K562 (cell line): ENCODE results near the gene RORC.

Source experiments
- BHLHE40 ChIP-seq: IDR thresholded peaks from 2 replicates; pipeline ENCODE4 v1.6.1; 2011; ENCODE audit warnings: low read length, improper control_type of control experiment
- CEBPZ ChIP-seq: fragments of 150-350 bp; IDR thresholded peaks from 2 replicates; pipeline ENCODE4 v1.6.1; 2014; ENCODE audit warnings: low read depth, mild to moderate bottlenecking, low read length, borderline replicate concordance
- CTCF ChIP-seq, 3 experiments: IDR thresholded peaks in 2 of 3; conservative IDR thresholded peaks in 1 of 3; 2 replicates each; pipeline ENCODE4 v1.5.1; 2011 to 2012; ENCODE audit warnings: low read length in 3 of 3, mild to moderate bottlenecking in 3 of 3, control low read depth in 2 of 3, improper control_type of control experiment in 1 of 3, inconsistent platforms in 1 of 3, low read depth in 1 of 3, mixed read lengths in 1 of 3, moderate library complexity in 1 of 3; ENCODE audit not compliant: insufficient read depth in 2 of 3
- EP300 ChIP-seq: IDR thresholded peaks from 2 replicates; pipeline ENCODE4 v1.6.1; 2012; ENCODE audit warnings: low read length, improper control_type of control experiment
- GTF2F1 ChIP-seq: IDR thresholded peaks from 2 replicates; pipeline ENCODE4 v1.6.1; 2011; ENCODE audit warnings: low read depth, low read length, improper control_type of control experiment
- HCFC1 ChIP-seq: IDR thresholded peaks from 2 replicates; pipeline ENCODE4 v1.6.1; 2012; ENCODE audit warnings: low read depth, low read length, improper control_type of control experiment
- PML ChIP-seq: IDR thresholded peaks from 2 replicates; pipeline ENCODE4 v1.6.1; 2012; ENCODE audit warnings: low read length, inconsistent platforms
- POLR2A ChIP-seq: fragments of 450-650 bp; conservative IDR thresholded peaks from 2 replicates; pipeline ENCODE4 v1.6.1; 2016
- TARDBP ChIP-seq: fragments of 450-650 bp; IDR thresholded peaks from 2 replicates; pipeline ENCODE4 v1.6.1; 2016
- TCF7 ChIP-seq: sonication (generic); IDR thresholded peaks from 2 replicates; pipeline ENCODE4 v1.6.1; 2016; ENCODE audit warnings: antibody characterized with exemption, borderline replicate concordance
- ZBTB7A ChIP-seq: IDR thresholded peaks from 2 replicates; pipeline ENCODE4 v1.6.1; 2011; ENCODE audit warnings: low read depth, mild to moderate bottlenecking, low read length, moderate library complexity, borderline replicate concordance; ENCODE audit not compliant: control insufficient read depth
- ZFP1 ChIP-seq: fragments of 450-650 bp; formaldehyde crosslinking; IDR thresholded peaks from 2 replicates; pipeline ENCODE4 v1.4.0; 2020; ENCODE audit warnings: mild to moderate bottlenecking, mixed read lengths
- TF ChIP-seq, protein P1 (sequence below): fragments of 250-450 bp; sonication (Bioruptor Pico); IDR thresholded peaks from 2 replicates; pipeline ENCODE4 v1.8.0; 2021; ENCODE audit warnings: moderate library complexity, mild to moderate bottlenecking, inconsistent platforms

DNA sequence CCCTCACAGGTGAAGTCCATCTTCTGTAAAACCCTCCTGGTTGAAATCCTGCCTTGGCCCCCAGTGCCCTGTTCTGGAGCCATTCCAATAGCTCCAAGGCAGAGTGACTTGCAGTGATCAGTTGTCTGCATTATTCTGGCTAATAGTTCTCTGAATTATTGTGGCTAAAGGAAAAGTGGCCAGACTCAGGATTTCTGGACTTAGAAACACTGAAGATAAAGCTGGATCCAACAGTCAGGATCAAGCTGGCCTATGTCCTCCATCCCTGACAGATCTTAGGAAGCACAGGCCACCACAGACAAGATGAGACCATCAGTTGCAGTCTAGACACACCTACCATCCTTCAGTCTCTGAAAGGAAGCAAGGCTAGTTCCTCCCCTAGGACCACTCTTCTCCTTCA lies 8.8 kb upstream of the RORC start:
- no peak for TF ChIP-seq EP300
- TF ChIP-seq TCF7, result no peak
- TF ChIP-seq CEBPZ, result no peak
- no peak for TF ChIP-seq HCFC1
- no peak for TF ChIP-seq CTCF (IDR thresholded peaks at IDR 0.05 in 2 of 3, conservative IDR thresholded peaks at IDR 0.05 in 1 of 3; ENCODE audit: insufficient read depth in 2 of 3, low read depth in 1 of 3, low read length in 3 of 3)
- no peak for TF ChIP-seq GTF2F1
- TF ChIP-seq, protein P1, sequence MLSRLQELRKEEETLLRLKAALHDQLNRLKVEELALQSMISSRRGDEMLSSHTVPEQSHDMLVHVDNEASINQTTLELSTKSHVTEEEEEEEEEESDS, result no peak
- no peak for TF ChIP-seq PML
- no peak for TF ChIP-seq POLR2A
- no peak for TF ChIP-seq TARDBP
- no peak for TF ChIP-seq ZFP1 (CRISPR knock-in tag)
- no peak for TF ChIP-seq ZBTB7A
- TF ChIP-seq BHLHE40, result no peak
